Astrocyte (in vitro differentiated cells and primary cell): ENCODE results near the gene FOXJ3. TPM values are rescaled to one million over a fixed set of nuclear protein-coding genes. Genes with fewer than 3 reads are reported as not detected.

Experiments used
- DNase-seq: peaks from one replicate; pipeline ENCODE4 v3.0.0-alpha.2; 2010; ENCODE audit warnings: low read depth
- FAIRE-seq: peaks from 2 replicates; lab custom pipeline; 2011; peaks lifted over from hg19 to GRCh38; lab: Jason Lieb, UNC
- H2AFZ ChIP-seq: 2 replicates; pipeline ENCODE4 v1.6.0; 2012; ENCODE audit warnings: low read depth, low read length, inconsistent platforms
- H3K27ac ChIP-seq: 2 replicates; pipeline ENCODE4 v1.5.1; 2011; ENCODE audit warnings: low read depth, low read length, inconsistent platforms
- H3K27me3 ChIP-seq: 2 replicates; pipeline ENCODE4 v1.6.0; 2011; ENCODE audit warnings: low read length, inconsistent platforms; ENCODE audit not compliant: insufficient read depth
- H3K36me3 ChIP-seq: 2 replicates; pipeline ENCODE4 v1.5.1; 2011; ENCODE audit warnings: low read length, inconsistent platforms; ENCODE audit not compliant: insufficient read depth
- H3K4me1 ChIP-seq: 2 replicates; pipeline ENCODE4 v1.5.1; 2011; ENCODE audit warnings: low read length, inconsistent platforms; ENCODE audit not compliant: insufficient read depth
- H3K4me2 ChIP-seq: 2 replicates; pipeline ENCODE4 v1.6.0; 2012; ENCODE audit warnings: low read length, inconsistent platforms
- H3K4me3 ChIP-seq: 2 replicates; pipeline ENCODE4 v1.5.1; 2011; ENCODE audit warnings: low read depth, mild to moderate bottlenecking, low read length, inconsistent platforms; ENCODE audit not compliant: insufficient read depth
- H3K79me2 ChIP-seq: 2 replicates; pipeline ENCODE4 v1.6.0; 2012; ENCODE audit warnings: mild to moderate bottlenecking, low read length, inconsistent platforms; ENCODE audit not compliant: insufficient read depth
- H3K9ac ChIP-seq: 2 replicates; pipeline ENCODE4 v1.6.0; 2012; ENCODE audit warnings: mild to moderate bottlenecking, low read length, inconsistent platforms
- H3K9me3 ChIP-seq: 2 replicates; pipeline ENCODE4 v1.5.1; 2012; ENCODE audit warnings: low read depth, mild to moderate bottlenecking, low read length, inconsistent platforms; ENCODE audit not compliant: insufficient read depth
- H4K20me1 ChIP-seq: 2 replicates; pipeline ENCODE4 v1.6.0; 2012; ENCODE audit warnings: low read length, inconsistent platforms; ENCODE audit not compliant: insufficient read depth
- H3K27ac Mint-ChIP-seq: one replicate; pipeline ENCODE4 v1.8.0; 2021; ENCODE audit warnings: mild to moderate bottlenecking, mixed read lengths; ENCODE audit not compliant: unreplicated experiment
- H3K27me3 Mint-ChIP-seq: one replicate; pipeline ENCODE4 v1.8.0; 2021; ENCODE audit warnings: low read depth, mixed read lengths; ENCODE audit not compliant: unreplicated experiment
- H3K36me3 Mint-ChIP-seq: one replicate; pipeline ENCODE4 v1.8.0; 2021; ENCODE audit warnings: low read depth, mixed read lengths; ENCODE audit not compliant: unreplicated experiment
- H3K4me1 Mint-ChIP-seq: one replicate; pipeline ENCODE4 v1.8.0; 2021; ENCODE audit warnings: low read depth, mixed read lengths; ENCODE audit not compliant: unreplicated experiment
- H3K4me3 Mint-ChIP-seq: one replicate; pipeline ENCODE4 v1.8.0; 2021; ENCODE audit warnings: mild to moderate bottlenecking, moderate library complexity, mixed read lengths; ENCODE audit not compliant: unreplicated experiment
- H3K9me3 Mint-ChIP-seq: one replicate; pipeline ENCODE4 v1.8.0; 2021; ENCODE audit warnings: mild to moderate bottlenecking, mixed read lengths; ENCODE audit not compliant: unreplicated experiment
- CTCF ChIP-seq: IDR thresholded peaks from 2 replicates; pipeline ENCODE4 v1.5.1; 2011; ENCODE audit warnings: low read depth, mild to moderate bottlenecking, inconsistent platforms, low read length, moderate library complexity; ENCODE audit not compliant: insufficient read depth
- EZH2 ChIP-seq: IDR thresholded peaks from 2 replicates; pipeline ENCODE4 v1.6.1; 2012; ENCODE audit warnings: mild to moderate bottlenecking, low read length, inconsistent platforms; ENCODE audit not compliant: insufficient read depth
- total RNA-seq: library from RNA; stranded (reverse); gene quantifications from 2 replicates; pipeline ENCODE4 v1.2.1, GENCODE V29; 2021

Gene FOXJ3
- total RNA-seq, 1 donor from 2014 or later = 41.9 TPM

- Mint-ChIP-seq H3K9me3 (peaks cover 14% of the 10 kb centered on the region), H3K4me1 (peaks cover 4% of the 10 kb centered on the region), H3K27ac (no peak overlapping the region), H3K27me3 (peaks cover 31% of the 10 kb centered on the region), H3K4me3 (no peak overlapping the region), H3K36me3 (no peaks in the 10 kb centered on the region)
- no peaks in the 10 kb centered on the region for H3K4me1 ChIP-seq
- no peaks in the 10 kb centered on the region for H3K27me3 ChIP-seq
- H3K36me3 ChIP-seq = no peaks in the 10 kb centered on the region
- H3K4me2 ChIP-seq = no peak overlapping the region
- no peak for FAIRE-seq
- no peak for DNase-seq
- H3K79me2 ChIP-seq = no peaks in the 10 kb centered on the region
- peaks cover 4% of the 10 kb centered on the region for H3K9me3 ChIP-seq
- no peaks in the 10 kb centered on the region for H4K20me1 ChIP-seq
- H3K27ac ChIP-seq = no peak overlapping the region
- H2AFZ ChIP-seq = no peak overlapping the region
- TF ChIP-seq EZH2 (no peak), CTCF (no peak)
- H3K4me3 ChIP-seq = no peak overlapping the region
- H3K9ac ChIP-seq = no peak overlapping the region
These were observed 177.4 kb downstream of the FOXJ3 start for GRCh38 chr1:42157667-42158066.

GRCh38 chr1:42155362-42155761 lies 179.7 kb downstream of the FOXJ3 start:
- TF ChIP-seq CTCF = no peak
- TF ChIP-seq EZH2 = no peak
- no peak overlapping the region for H2AFZ ChIP-seq
- H3K4me1 ChIP-seq = no peaks in the 10 kb centered on the region
- Mint-ChIP-seq H3K4me3 (no peak overlapping the region), H3K4me1 (no peaks in the 10 kb centered on the region), H3K27me3 (peaks cover 43% of the 10 kb centered on the region), H3K9me3 (peaks cover 4% of the 10 kb centered on the region), H3K27ac (no peak overlapping the region), H3K36me3 (no peaks in the 10 kb centered on the region)
- no peaks in the 10 kb centered on the region for H3K27me3 ChIP-seq
- FAIRE-seq = no peak
- H3K36me3 ChIP-seq = no peaks in the 10 kb centered on the region
- no peaks in the 10 kb centered on the region for H4K20me1 ChIP-seq
- H3K9me3 ChIP-seq = no peaks in the 10 kb centered on the region
- H3K27ac ChIP-seq = no peak overlapping the region
- no peak overlapping the region for H3K4me3 ChIP-seq
- no peak overlapping the region for H3K9ac ChIP-seq
- H3K79me2 ChIP-seq = no peaks in the 10 kb centered on the region
- no peak overlapping the region for H3K4me2 ChIP-seq
- no peak for DNase-seq

GRCh38 chr1:42154685-42155084 lies 180.3 kb downstream of the FOXJ3 start:
- H3K4me1 Mint-ChIP-seq = no peaks in the 10 kb centered on the region
- H4K20me1 ChIP-seq = no peaks in the 10 kb centered on the region
- FAIRE-seq (no peak), DNase-seq (no peak)
- no peak overlapping the region for H2AFZ ChIP-seq
- no peaks in the 10 kb centered on the region for H3K79me2 ChIP-seq
- no peak overlapping the region for H3K27ac Mint-ChIP-seq
- no peaks in the 10 kb centered on the region for H3K36me3 Mint-ChIP-seq
- H3K36me3 ChIP-seq = no peaks in the 10 kb centered on the region
- peaks cover 4% of the 10 kb centered on the region for H3K9me3 Mint-ChIP-seq
- H3K4me3 ChIP-seq = no peak overlapping the region
- H3K4me2 ChIP-seq = no peak overlapping the region
- H3K27ac ChIP-seq = no peak overlapping the region
- H3K9me3 ChIP-seq = no peaks in the 10 kb centered on the region
- peaks cover 5% of the 10 kb centered on the region for H3K27me3 ChIP-seq
- H3K9ac ChIP-seq = no peak overlapping the region
- H3K27me3 Mint-ChIP-seq = peaks cover 46% of the 10 kb centered on the region
- no peaks in the 10 kb centered on the region for H3K4me1 ChIP-seq
- TF ChIP-seq EZH2 (no peak), CTCF (no peak)
- H3K4me3 Mint-ChIP-seq = no peak overlapping the region
